ENCODE measurements around the gene FCGR1A.
"Not testable (repeated sequence)": the region's sequence is repeated elsewhere in the genome, so short reads cannot be mapped to it uniquely, and the experiment has no call there.

DNA sequence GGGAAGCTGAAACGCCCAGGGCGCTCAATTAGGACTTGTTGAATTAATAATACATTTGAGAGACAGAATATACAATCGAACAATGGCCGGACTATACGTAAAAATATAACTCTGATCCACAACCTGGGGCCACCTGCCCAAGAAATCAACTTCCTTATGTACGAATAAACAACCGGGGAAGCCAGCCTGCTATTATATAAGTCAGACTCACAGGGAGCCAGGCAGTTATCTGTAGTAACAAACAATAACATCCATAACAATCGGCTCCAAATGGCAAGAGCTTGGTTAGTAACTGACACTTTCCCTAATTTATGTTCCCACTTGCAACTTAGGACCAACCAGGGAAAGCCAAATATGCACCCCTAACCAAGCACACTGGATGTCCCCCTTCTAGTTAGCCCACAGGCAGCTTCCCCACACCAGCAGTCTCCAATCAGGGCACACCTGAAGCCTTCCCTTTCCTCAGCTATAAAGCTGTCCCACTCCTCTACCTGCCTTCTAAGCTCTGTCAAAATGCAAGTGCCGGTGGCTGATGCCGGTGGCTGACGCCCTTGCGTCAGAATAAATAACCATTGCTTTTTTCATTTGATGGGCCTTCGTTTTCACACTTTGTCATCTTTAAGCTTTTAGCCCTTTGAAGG lies 41.8 kb upstream of the FCGR1A start:
- TF ChIP-seq EZH2 (IDR thresholded peaks at IDR 0.05; ENCODE audit: borderline replicate concordance, insufficient read depth, low read depth, low read length, poor library complexity, severe bottlenecking): not testable (repeated sequence)
- TF ChIP-seq, protein P1, sequence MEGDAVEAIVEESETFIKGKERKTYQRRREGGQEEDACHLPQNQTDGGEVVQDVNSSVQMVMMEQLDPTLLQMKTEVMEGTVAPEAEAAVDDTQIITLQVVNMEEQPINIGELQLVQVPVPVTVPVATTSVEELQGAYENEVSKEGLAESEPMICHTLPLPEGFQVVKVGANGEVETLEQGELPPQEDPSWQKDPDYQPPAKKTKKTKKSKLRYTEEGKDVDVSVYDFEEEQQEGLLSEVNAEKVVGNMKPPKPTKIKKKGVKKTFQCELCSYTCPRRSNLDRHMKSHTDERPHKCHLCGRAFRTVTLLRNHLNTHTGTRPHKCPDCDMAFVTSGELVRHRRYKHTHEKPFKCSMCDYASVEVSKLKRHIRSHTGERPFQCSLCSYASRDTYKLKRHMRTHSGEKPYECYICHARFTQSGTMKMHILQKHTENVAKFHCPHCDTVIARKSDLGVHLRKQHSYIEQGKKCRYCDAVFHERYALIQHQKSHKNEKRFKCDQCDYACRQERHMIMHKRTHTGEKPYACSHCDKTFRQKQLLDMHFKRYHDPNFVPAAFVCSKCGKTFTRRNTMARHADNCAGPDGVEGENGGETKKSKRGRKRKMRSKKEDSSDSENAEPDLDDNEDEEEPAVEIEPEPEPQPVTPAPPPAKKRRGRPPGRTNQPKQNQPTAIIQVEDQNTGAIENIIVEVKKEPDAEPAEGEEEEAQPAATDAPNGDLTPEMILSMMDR (IDR thresholded peaks at IDR 0.05): not testable (repeated sequence)

Data from B cell (primary cell).